UCSD-AML1 (cell line): ENCODE results near the gene ZNF25.
"Not testable (repeated sequence)": the region's sequence is repeated elsewhere in the genome, so short reads cannot be mapped to it uniquely, and the experiment has no call there.

ENCODE experiments used
- DNase-seq: peaks from one replicate; lab custom pipeline; 2025; ENCODE audit not compliant: unreplicated experiment; lab: John Stamatoyannopoulos, UW

The ZNF25 gene

GRCh38 chr10:37976091-37976879 lies at the start of gene ZNF25:
TSS of gene ZNF25 (minus strand) at chr10:37976647. CDS start at chr10:37971722, 4,925 bp downstream.
- DNase-seq, result peak; percentile 98

GRCh38 chr10:38025283-38025682 lies 48.8 kb upstream of the ZNF25 start:
- DNase-seq, result peak; percentile 21

- DNase-seq, result not testable (repeated sequence)
Observed at GRCh38 chr10:38019124-38019523, 42.7 kb upstream of the ZNF25 start.

GRCh38 chr10:38016354-38016753 lies 39.9 kb upstream of the ZNF25 start:
- DNase-seq, result no peak

- DNase-seq, result peak; percentile 94
Observed at GRCh38 chr10:38010119-38010903, 33.9 kb upstream of the ZNF25 start, which contains the start of gene ZNF33A. TSS of gene ZNF33A (plus strand) at chr10:38010675. CDS start at chr10:38012342, 1,667 bp downstream.

GRCh38 chr10:38007991-38008390 lies 31.5 kb upstream of the ZNF25 start:
- DNase-seq, result no peak

GRCh38 chr10:38007551-38007950 lies 31.1 kb upstream of the ZNF25 start:
- DNase-seq, result no peak

GRCh38 chr10:38003588-38003987 lies 27.1 kb upstream of the ZNF25 start:
- DNase-seq, result no peak

- no peak for DNase-seq
Observed at GRCh38 chr10:38003026-38003425, 26.6 kb upstream of the ZNF25 start.

GRCh38 chr10:38000474-38000873 lies 24.0 kb upstream of the ZNF25 start:
- not testable (repeated sequence) for DNase-seq

GRCh38 chr10:37998920-37999319 lies 22.5 kb upstream of the ZNF25 start:
- DNase-seq, result not testable (repeated sequence)

- peak; percentile 19 for DNase-seq
Observed at GRCh38 chr10:37992083-37992482, 15.6 kb upstream of the ZNF25 start.

- no peak for DNase-seq
Observed at GRCh38 chr10:37991655-37992054, 15.2 kb upstream of the ZNF25 start.

- no peak for DNase-seq
Observed at GRCh38 chr10:37976880-37977203, 395 bp upstream of the ZNF25 start.

GRCh38 chr10:37975401-37975991 lies 951 bp downstream of the ZNF25 start:
- peak; percentile 15 for DNase-seq

GRCh38 chr10:37972396-37972795 lies 4.1 kb downstream of the ZNF25 start:
- DNase-seq, result no peak

GRCh38 chr10:37965006-37965405 lies 11.4 kb downstream of the ZNF25 start:
- DNase-seq, result no peak

GRCh38 chr10:37960591-37961137 lies 15.8 kb downstream of the ZNF25 start:
- no peak for DNase-seq

GRCh38 chr10:37957841-37958240 lies 18.6 kb downstream of the ZNF25 start:
- DNase-seq, result no peak

- DNase-seq, result no peak
Observed at GRCh38 chr10:37952926-37953325, 23.5 kb downstream of the ZNF25 start.

- no peak for DNase-seq
Observed at GRCh38 chr10:37952043-37952755, 24.2 kb downstream of the ZNF25 start.
